Activated CD4-positive, alpha-beta memory T cell treated with anti-CD3 and anti-CD28 coated beads for 36 hours (primary cell): ENCODE data around the gene LRRC10B. TPM values are rescaled to one million over a fixed set of nuclear protein-coding genes. Genes with fewer than 3 reads are reported as not detected.
"Not testable (repeated sequence)": the region's sequence is repeated elsewhere in the genome, so short reads cannot be mapped to it uniquely, and the experiment has no call there.

Source experiments
- CTCF ChIA-PET: fragments of 350-600 bp; sonication (Branson Sonifier 250); formaldehyde crosslinking; loops from one replicate; lab custom pipeline; 2021; ENCODE audit warnings: antibody characterized with exemption, inconsistent platforms; lab: Charles Lee
- POLR2A ChIA-PET: fragments of 350-600 bp; sonication (Branson Sonifier 250); formaldehyde crosslinking; loops from one replicate; lab custom pipeline; 2021; ENCODE audit warnings: antibody characterized with exemption; lab: Charles Lee
- DNase-seq: peaks from one replicate; pipeline ENCODE4 v3.0.0-alpha.2; 2020
- H3K27ac Mint-ChIP-seq: one replicate; pipeline ENCODE4 v1.8.0; 2021; ENCODE audit warnings: mixed read lengths
- H3K27me3 Mint-ChIP-seq: one replicate; pipeline ENCODE4 v1.8.0; 2021; ENCODE audit warnings: mixed read lengths
- H3K36me3 Mint-ChIP-seq: one replicate; pipeline ENCODE4 v1.8.0; 2021; ENCODE audit warnings: mixed read lengths
- H3K4me1 Mint-ChIP-seq: one replicate; pipeline ENCODE4 v1.8.0; 2021; ENCODE audit warnings: low read depth, mixed read lengths
- H3K4me3 Mint-ChIP-seq: one replicate; pipeline ENCODE4 v1.8.0; 2021; ENCODE audit warnings: mild to moderate bottlenecking, mixed read lengths
- H3K9me3 Mint-ChIP-seq: one replicate; pipeline ENCODE4 v1.8.0; 2021; ENCODE audit warnings: mixed read lengths
- intact Hi-C: fragments of 100-400 bp; cut with micrococcal nuclease; formaldehyde crosslinking; loops from one replicate; pipeline ENCODE4 v1.15.1; 2023
- total RNA-seq, 2 experiments: library from RNA; stranded (reverse); gene quantifications; one replicate each; pipeline ENCODE4 v1.2.3, GENCODE V29; 2021

The LRRC10B gene
- not detected for total RNA-seq

- Mint-ChIP-seq H3K4me1 (peaks cover 8% of the 10 kb centered on the region), H3K27me3 (peaks cover 40% of the 10 kb centered on the region), H3K9me3 (no peaks in the 10 kb centered on the region), H3K27ac (no peak within 1 kb of the TSS), H3K4me3 (peak within 1 kb of the TSS; percentile 40), H3K36me3 (no peaks in the 10 kb centered on the region)
- ChIA-PET POLR2A (no interaction called here), CTCF (interaction anchor here (0.6 to 5.3 kb wide), 11 partner anchors 9 to 130 kb away, joined by 3 to 49 read pairs (median 5); partner anchors contain the start of genes CPSF7 and SDHAF2)
- intact Hi-C loops = loop anchor here (2.0 kb wide), 1 partner anchor 61 kb away; no protein-coding TSS in a partner anchor
- peak; percentile 60 for DNase-seq
These were observed at the start of gene LRRC10B for GRCh38 chr11:61507962-61508861. LRRC10B (plus strand) TSS chr11:61508749; CDS start chr11:61508999, 250 bp downstream.

- CTCF ChIA-PET = interaction anchor here (0.7 to 0.8 kb wide), 2 partner anchors 56 to 62 kb away, joined by 3 read pairs; no protein-coding TSS in a partner anchor
These were observed 48.1 kb upstream of the LRRC10B start for GRCh38 chr11:61460474-61460881.

GRCh38 chr11:61460986-61461385 is 47.6 kb upstream of the LRRC10B start:
- no peaks in the 10 kb centered on the region for H3K9me3 Mint-ChIP-seq
- ChIA-PET CTCF (interaction anchor here (0.6 to 1.4 kb wide), 4 partner anchors 14 to 632 kb away, joined by 3 to 5 read pairs (median 3); no protein-coding TSS in a partner anchor), POLR2A (interaction anchor here (0.6 kb wide), 2 partner anchors 10 to 13 kb away, joined by 3 to 4 read pairs; no protein-coding TSS in a partner anchor)
- H3K36me3 Mint-ChIP-seq = no peaks in the 10 kb centered on the region
- no peak overlapping the region for H3K4me3 Mint-ChIP-seq
- no peaks in the 10 kb centered on the region for H3K4me1 Mint-ChIP-seq
- no peaks in the 10 kb centered on the region for H3K27me3 Mint-ChIP-seq
- DNase-seq = no peak
- no peak overlapping the region for H3K27ac Mint-ChIP-seq
- intact Hi-C loops = no loop called here

More at GRCh38 chr11:61460474-61460881, 48.1 kb upstream of the LRRC10B start:
- no peak for DNase-seq
- Mint-ChIP-seq H3K4me1 (no peaks in the 10 kb centered on the region), H3K9me3 (no peaks in the 10 kb centered on the region), H3K27me3 (no peaks in the 10 kb centered on the region), H3K4me3 (no peak overlapping the region), H3K36me3 (peaks cover 3% of the 10 kb centered on the region), H3K27ac (no peak overlapping the region)
- intact Hi-C loops = no loop called here
- POLR2A ChIA-PET = no interaction called here

- H3K9me3 Mint-ChIP-seq, H3K27me3 Mint-ChIP-seq, H3K4me1 Mint-ChIP-seq, intact Hi-C loops, H3K4me3 Mint-ChIP-seq, DNase-seq, H3K27ac Mint-ChIP-seq: not testable (repeated sequence)
- CTCF ChIA-PET = interaction anchor here (0.5 to 1.7 kb wide), 3 partner anchors 21 to 49 kb away, joined by 3 to 14 read pairs (median 8); no protein-coding TSS in a partner anchor
- H3K36me3 Mint-ChIP-seq = peaks cover 10% of the 10 kb centered on the region
- POLR2A ChIA-PET = interaction anchor here (0.6 kb wide), 1 partner anchor 9 kb away, joined by 6 read pairs; no protein-coding TSS in a partner anchor
These were observed 40.9 kb upstream of the LRRC10B start for GRCh38 chr11:61467602-61468001.

- Mint-ChIP-seq H3K4me3 (no peak overlapping the region), H3K4me1 (no peaks in the 10 kb centered on the region), H3K27me3 (no peaks in the 10 kb centered on the region), H3K9me3 (peaks cover 7% of the 10 kb centered on the region), H3K27ac (no peak overlapping the region), H3K36me3 (peaks cover 12% of the 10 kb centered on the region)
- ChIA-PET POLR2A (no interaction called here), CTCF (interaction anchor here (1.6 to 2.0 kb wide), 2 partner anchors 10 to 49 kb away, joined by 8 to 11 read pairs; no protein-coding TSS in a partner anchor)
- DNase-seq = no peak
- intact Hi-C loops = no loop called here
These were observed 40.5 kb upstream of the LRRC10B start for GRCh38 chr11:61468002-61468401.

- H3K36me3 Mint-ChIP-seq = peaks cover 15% of the 10 kb centered on the region
- H3K27me3 Mint-ChIP-seq = no peaks in the 10 kb centered on the region
- H3K27ac Mint-ChIP-seq = no peak overlapping the region
- CTCF ChIA-PET = interaction anchor here (1.5 to 14.0 kb wide), 2 partner anchors 10 to 44 kb away, joined by 6 to 277 read pairs; no protein-coding TSS in a partner anchor
- no peak overlapping the region for H3K4me3 Mint-ChIP-seq
- no peak for DNase-seq
- POLR2A ChIA-PET = no interaction called here
- peaks cover 9% of the 10 kb centered on the region for H3K4me1 Mint-ChIP-seq
- H3K9me3 Mint-ChIP-seq = peaks cover 7% of the 10 kb centered on the region
- intact Hi-C loops = no loop called here
These were observed 36.3 kb upstream of the LRRC10B start for GRCh38 chr11:61472282-61472681.

GRCh38 chr11:61472868-61473267 is 35.7 kb upstream of the LRRC10B start:
- peaks cover 9% of the 10 kb centered on the region for H3K4me1 Mint-ChIP-seq
- ChIA-PET CTCF (interaction anchor here (1.5 to 14.0 kb wide), 3 partner anchors 10 to 166 kb away, joined by 4 to 277 read pairs (median 6); no protein-coding TSS in a partner anchor), POLR2A (no interaction called here)
- no peak for DNase-seq
- intact Hi-C loops = no loop called here
- no peak overlapping the region for H3K4me3 Mint-ChIP-seq
- peaks cover under 1% of the 10 kb centered on the region for H3K9me3 Mint-ChIP-seq
- H3K36me3 Mint-ChIP-seq = peaks cover 10% of the 10 kb centered on the region
- no peak overlapping the region for H3K27ac Mint-ChIP-seq
- H3K27me3 Mint-ChIP-seq = no peaks in the 10 kb centered on the region

GRCh38 chr11:61473370-61474012 is 35.1 kb upstream of the LRRC10B start:
- intact Hi-C loops = no loop called here
- H3K27ac Mint-ChIP-seq = no peak overlapping the region
- H3K27me3 Mint-ChIP-seq = no peaks in the 10 kb centered on the region
- CTCF ChIA-PET = interaction anchor here (1.5 to 14.0 kb wide), 4 partner anchors 9 to 165 kb away, joined by 4 to 277 read pairs (median 26); no protein-coding TSS in a partner anchor
- DNase-seq = no peak
- peaks cover 9% of the 10 kb centered on the region for H3K4me1 Mint-ChIP-seq
- H3K36me3 Mint-ChIP-seq = peaks cover 8% of the 10 kb centered on the region
- POLR2A ChIA-PET = no interaction called here
- no peaks in the 10 kb centered on the region for H3K9me3 Mint-ChIP-seq
- no peak overlapping the region for H3K4me3 Mint-ChIP-seq

GRCh38 chr11:61474013-61474643 is 34.4 kb upstream of the LRRC10B start:
- intact Hi-C loops = no loop called here
- no peaks in the 10 kb centered on the region for H3K27me3 Mint-ChIP-seq
- no peaks in the 10 kb centered on the region for H3K9me3 Mint-ChIP-seq
- no peak for DNase-seq
- ChIA-PET POLR2A (no interaction called here), CTCF (interaction anchor here (1.1 to 14.0 kb wide), 4 partner anchors 8 to 165 kb away, joined by 3 to 277 read pairs (median 26); no protein-coding TSS in a partner anchor)
- H3K36me3 Mint-ChIP-seq = peaks cover 8% of the 10 kb centered on the region
- peaks cover 9% of the 10 kb centered on the region for H3K4me1 Mint-ChIP-seq
- no peak overlapping the region for H3K4me3 Mint-ChIP-seq
- H3K27ac Mint-ChIP-seq = no peak overlapping the region

GRCh38 chr11:61475433-61475832 is 33.1 kb upstream of the LRRC10B start:
- no peaks in the 10 kb centered on the region for H3K27me3 Mint-ChIP-seq
- no peaks in the 10 kb centered on the region for H3K9me3 Mint-ChIP-seq
- H3K4me1 Mint-ChIP-seq = peaks cover 9% of the 10 kb centered on the region
- H3K36me3 Mint-ChIP-seq = peaks cover 8% of the 10 kb centered on the region
- no peak overlapping the region for H3K27ac Mint-ChIP-seq
- intact Hi-C loops = loop anchor here (5.0 kb wide), 1 partner anchor 152 kb away; no protein-coding TSS in a partner anchor
- ChIA-PET CTCF (interaction anchor here (0.8 to 14.0 kb wide), 7 partner anchors 9 to 163 kb away, joined by 3 to 277 read pairs (median 11); partner anchors contain the start of gene LRRC10B), POLR2A (no interaction called here)
- H3K4me3 Mint-ChIP-seq = no peak overlapping the region
- no peak for DNase-seq

GRCh38 chr11:61476371-61476770 is 32.2 kb upstream of the LRRC10B start:
- ChIA-PET CTCF (interaction anchor here (0.6 to 14.0 kb wide), 11 partner anchors 8 to 177 kb away, joined by 3 to 277 read pairs (median 7); partner anchors contain the start of gene TMEM216), POLR2A (no interaction called here)
- intact Hi-C loops = loop anchor here (5.0 kb wide), 1 partner anchor 151 kb away; no protein-coding TSS in a partner anchor
- H3K4me1 Mint-ChIP-seq = peaks cover 9% of the 10 kb centered on the region
- DNase-seq = no peak
- H3K4me3 Mint-ChIP-seq = no peak overlapping the region
- peaks cover 8% of the 10 kb centered on the region for H3K36me3 Mint-ChIP-seq
- H3K27ac Mint-ChIP-seq = no peak overlapping the region
- H3K9me3 Mint-ChIP-seq = no peaks in the 10 kb centered on the region
- H3K27me3 Mint-ChIP-seq = no peaks in the 10 kb centered on the region
